HepG2 (cell line): ENCODE results near the gene TGM1. TPM values are rescaled to one million over a fixed set of nuclear protein-coding genes. Genes with fewer than 3 reads are reported as not detected.

Source experiments
- EP300 ChIP-seq, 3 experiments: sonication (generic) in 1 of 3; formaldehyde crosslinking in 1 of 3; IDR thresholded peaks; 2 replicates each; pipeline versions ENCODE4 v1.5.1 to v1.6.1; 2011 to 2020; ENCODE audit warnings: low read depth in 2 of 3, low read length in 2 of 3, borderline replicate concordance in 1 of 3, improper control_type of control experiment in 1 of 3, mild to moderate bottlenecking in 1 of 3, missing genetic modification reagents in 1 of 3, moderate library complexity in 1 of 3
- NR3C1 ChIP-seq: sonication (generic); formaldehyde crosslinking; IDR thresholded peaks from 2 replicates; pipeline ENCODE4 v1.4.0; 2020; ENCODE audit warnings: missing genetic modification reagents
- RAD21 ChIP-seq: fragments of 450-650 bp; formaldehyde crosslinking; IDR thresholded peaks from 2 replicates; pipeline ENCODE4 v1.5.0; 2020; ENCODE audit warnings: mild to moderate bottlenecking
- SP1 ChIP-seq, 2 experiments: fragments of 450-650 bp in 1 of 2; sonication (generic) in 1 of 2; formaldehyde crosslinking in 1 of 2; IDR thresholded peaks; 2 replicates each; pipeline versions ENCODE4 v1.4.0 to v1.6.1; 2016 to 2020; ENCODE audit warnings: missing genetic modification reagents in 1 of 2
- ZNF253 ChIP-seq: sonication (generic); formaldehyde crosslinking; IDR thresholded peaks from 2 replicates; pipeline ENCODE4 v1.8.0; 2022; ENCODE audit warnings: mild to moderate bottlenecking, missing genetic modification reagents, borderline replicate concordance
- ZNF30 ChIP-seq: sonication (generic); formaldehyde crosslinking; IDR thresholded peaks from 2 replicates; pipeline ENCODE4 v1.5.0; 2020; ENCODE audit warnings: mild to moderate bottlenecking, missing genetic modification reagents
- ZNF816 ChIP-seq: sonication (generic); formaldehyde crosslinking; IDR thresholded peaks from 2 replicates; pipeline ENCODE4 v1.8.0; 2022; ENCODE audit warnings: missing genetic modification reagents, mild to moderate bottlenecking, borderline replicate concordance
- polyA plus RNA-seq, 8 experiments: library from polyadenylated mRNA; depleted of rRNA in 3 of 8; stranded (reverse) in 7 of 8; unstranded in 1 of 8; fragments of >200 nt; fragmentation: Illumina TruSeq in 4 of 8; extraction: Trizol in 4 of 8; gene quantifications; 2 replicates each; pipeline versions ENCODE4 v1.2.1 to v1.2.3, GENCODE V29; 2011 to 2016; ENCODE audit warnings: low read depth in 4 of 8, missing spikeins in 1 of 8, mixed read lengths in 1 of 8; ENCODE audit not compliant: insufficient read depth in 1 of 8
- total RNA-seq, 5 experiments: library from RNA; depleted of rRNA; stranded (reverse); fragments of >200 nt; fragmentation: Illumina TruSeq; extraction: Trizol; gene quantifications; 2 replicates each; pipeline ENCODE4 v1.2.3, GENCODE V29; 2016; ENCODE audit warnings: low read depth in 1 of 5
- TF ChIP-seq, protein P1 (sequence below): IDR thresholded peaks from 2 replicates; pipeline ENCODE4 v1.6.1; 2016; ENCODE audit warnings: low read depth
- TF ChIP-seq, protein P2 (sequence below): sonication (generic); formaldehyde crosslinking; IDR thresholded peaks from 2 replicates; pipeline ENCODE4 v1.4.0; 2020; ENCODE audit warnings: missing genetic modification reagents, low read depth, mild to moderate bottlenecking, borderline replicate concordance
- TF ChIP-seq, protein P3 (sequence below): sonication (generic); formaldehyde crosslinking; IDR thresholded peaks from 2 replicates; pipeline ENCODE4 v1.4.0; 2020; ENCODE audit warnings: missing genetic modification reagents
- TF ChIP-seq, protein P4 (sequence below): sonication (generic); formaldehyde crosslinking; IDR thresholded peaks from 2 replicates; pipeline ENCODE4 v1.4.0; 2020; ENCODE audit warnings: mild to moderate bottlenecking, missing genetic modification reagents

The TGM1 gene
- total and polyA plus RNA-seq, 2 of the 13 experiments (the other 11 are each of a cell fraction or from before 2014, with no cell fraction given): 3.2 to 10.6 TPM

DNA sequence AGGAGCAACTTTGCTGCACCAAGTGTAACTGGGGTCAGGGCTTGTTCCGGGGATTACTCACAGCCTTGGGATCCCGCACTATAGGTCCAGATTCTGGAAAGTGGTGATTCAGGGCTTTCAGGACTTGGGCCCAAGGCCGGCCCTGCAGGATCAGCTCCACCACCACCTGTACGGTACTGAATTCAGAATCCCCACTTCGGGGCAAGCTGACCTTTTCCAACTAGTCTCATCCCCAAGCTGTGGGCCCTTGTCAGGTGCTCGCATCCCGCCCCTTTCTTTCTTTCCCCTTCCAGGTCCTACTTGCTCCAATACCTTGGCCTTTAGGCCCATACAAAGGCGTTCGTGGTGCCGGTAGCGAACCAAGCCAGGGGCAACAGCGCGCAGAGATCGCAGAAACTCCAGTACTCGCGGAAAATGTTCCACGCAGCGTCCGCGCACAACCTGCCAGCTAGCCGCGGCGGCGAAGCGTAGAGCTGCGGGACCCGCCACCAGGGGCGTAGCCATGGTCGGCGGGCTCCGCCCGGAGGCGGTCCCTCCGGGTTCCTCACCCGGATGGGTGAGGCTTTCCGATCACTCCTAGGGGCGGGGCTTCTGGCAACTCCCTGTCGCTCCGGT lies 21.0 kb downstream of the TGM1 start (continued):
- TF ChIP-seq, protein P1, sequence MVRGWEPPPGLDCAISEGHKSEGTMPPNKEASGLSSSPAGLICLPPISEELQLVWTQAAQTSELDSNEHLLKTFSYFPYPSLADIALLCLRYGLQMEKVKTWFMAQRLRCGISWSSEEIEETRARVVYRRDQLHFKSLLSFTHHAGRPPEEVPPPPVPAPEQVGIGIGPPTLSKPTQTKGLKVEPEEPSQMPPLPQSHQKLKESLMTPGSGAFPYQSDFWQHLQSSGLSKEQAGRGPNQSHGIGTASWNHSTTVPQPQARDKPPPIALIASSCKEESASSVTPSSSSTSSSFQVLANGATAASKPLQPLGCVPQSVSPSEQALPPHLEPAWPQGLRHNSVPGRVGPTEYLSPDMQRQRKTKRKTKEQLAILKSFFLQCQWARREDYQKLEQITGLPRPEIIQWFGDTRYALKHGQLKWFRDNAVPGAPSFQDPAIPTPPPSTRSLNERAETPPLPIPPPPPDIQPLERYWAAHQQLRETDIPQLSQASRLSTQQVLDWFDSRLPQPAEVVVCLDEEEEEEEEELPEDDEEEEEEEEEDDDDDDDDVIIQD (CRISPR knock-in tag): peak; percentile 35; the same call in 1 of the 2 replicates
- TF ChIP-seq, protein P2, sequence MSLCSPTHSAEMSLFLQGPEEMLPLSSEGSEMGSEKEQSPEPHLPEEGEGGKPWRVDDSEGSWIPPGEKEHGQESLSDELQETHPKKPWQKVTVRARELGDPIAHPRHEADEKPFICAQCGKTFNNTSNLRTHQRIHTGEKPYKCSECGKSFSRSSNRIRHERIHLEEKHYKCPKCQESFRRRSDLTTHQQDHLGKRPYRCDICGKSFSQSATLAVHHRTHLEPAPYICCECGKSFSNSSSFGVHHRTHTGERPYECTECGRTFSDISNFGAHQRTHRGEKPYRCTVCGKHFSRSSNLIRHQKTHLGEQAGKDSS: 0 out of 2 replicates have a peak, but pooled peaks have one; percentile 7
- no peak for TF ChIP-seq ZNF816 (CRISPR knock-in tag)
- peak in 1 of 2 experiments; percentile 86; a peak in 2 of 4 replicates for TF ChIP-seq EP300 (IDR thresholded peaks at IDR 0.05; ENCODE audit: low read depth in 2 of 2, low read length in 2 of 2)
- TF ChIP-seq EP300 (CRISPR knock-in tag; IDR thresholded peaks at IDR 0.05; ENCODE audit: borderline replicate concordance): no peak; the same call in 1 of the 2 replicates
- TF ChIP-seq ZNF30 (CRISPR knock-in tag): peak; percentile 6; the same call in 1 of the 2 replicates
- 0 out of 2 replicates have a peak, but pooled peaks have one; percentile 30 for TF ChIP-seq RAD21
- TF ChIP-seq, protein P3, sequence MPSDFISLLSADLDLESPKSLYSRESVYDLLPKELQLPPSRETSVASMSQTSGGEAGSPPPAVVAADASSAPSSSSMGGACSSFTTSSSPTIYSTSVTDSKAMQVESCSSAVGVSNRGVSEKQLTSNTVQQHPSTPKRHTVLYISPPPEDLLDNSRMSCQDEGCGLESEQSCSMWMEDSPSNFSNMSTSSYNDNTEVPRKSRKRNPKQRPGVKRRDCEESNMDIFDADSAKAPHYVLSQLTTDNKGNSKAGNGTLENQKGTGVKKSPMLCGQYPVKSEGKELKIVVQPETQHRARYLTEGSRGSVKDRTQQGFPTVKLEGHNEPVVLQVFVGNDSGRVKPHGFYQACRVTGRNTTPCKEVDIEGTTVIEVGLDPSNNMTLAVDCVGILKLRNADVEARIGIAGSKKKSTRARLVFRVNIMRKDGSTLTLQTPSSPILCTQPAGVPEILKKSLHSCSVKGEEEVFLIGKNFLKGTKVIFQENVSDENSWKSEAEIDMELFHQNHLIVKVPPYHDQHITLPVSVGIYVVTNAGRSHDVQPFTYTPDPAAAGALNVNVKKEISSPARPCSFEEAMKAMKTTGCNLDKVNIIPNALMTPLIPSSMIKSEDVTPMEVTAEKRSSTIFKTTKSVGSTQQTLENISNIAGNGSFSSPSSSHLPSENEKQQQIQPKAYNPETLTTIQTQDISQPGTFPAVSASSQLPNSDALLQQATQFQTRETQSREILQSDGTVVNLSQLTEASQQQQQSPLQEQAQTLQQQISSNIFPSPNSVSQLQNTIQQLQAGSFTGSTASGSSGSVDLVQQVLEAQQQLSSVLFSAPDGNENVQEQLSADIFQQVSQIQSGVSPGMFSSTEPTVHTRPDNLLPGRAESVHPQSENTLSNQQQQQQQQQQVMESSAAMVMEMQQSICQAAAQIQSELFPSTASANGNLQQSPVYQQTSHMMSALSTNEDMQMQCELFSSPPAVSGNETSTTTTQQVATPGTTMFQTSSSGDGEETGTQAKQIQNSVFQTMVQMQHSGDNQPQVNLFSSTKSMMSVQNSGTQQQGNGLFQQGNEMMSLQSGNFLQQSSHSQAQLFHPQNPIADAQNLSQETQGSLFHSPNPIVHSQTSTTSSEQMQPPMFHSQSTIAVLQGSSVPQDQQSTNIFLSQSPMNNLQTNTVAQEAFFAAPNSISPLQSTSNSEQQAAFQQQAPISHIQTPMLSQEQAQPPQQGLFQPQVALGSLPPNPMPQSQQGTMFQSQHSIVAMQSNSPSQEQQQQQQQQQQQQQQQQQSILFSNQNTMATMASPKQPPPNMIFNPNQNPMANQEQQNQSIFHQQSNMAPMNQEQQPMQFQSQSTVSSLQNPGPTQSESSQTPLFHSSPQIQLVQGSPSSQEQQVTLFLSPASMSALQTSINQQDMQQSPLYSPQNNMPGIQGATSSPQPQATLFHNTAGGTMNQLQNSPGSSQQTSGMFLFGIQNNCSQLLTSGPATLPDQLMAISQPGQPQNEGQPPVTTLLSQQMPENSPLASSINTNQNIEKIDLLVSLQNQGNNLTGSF (CRISPR knock-in tag): no peak
- TF ChIP-seq ZNF253: no peak
- TF ChIP-seq SP1 (IDR thresholded peaks at IDR 0.05): no peak
- TF ChIP-seq SP1 (CRISPR knock-in tag; IDR thresholded peaks at IDR 0.05): 0 out of 2 replicates have a peak, but pooled peaks have one; percentile 58
- TF ChIP-seq NR3C1 (CRISPR knock-in tag): peak; percentile 62; the same call in 1 of the 2 replicates
- TF ChIP-seq, protein P4, sequence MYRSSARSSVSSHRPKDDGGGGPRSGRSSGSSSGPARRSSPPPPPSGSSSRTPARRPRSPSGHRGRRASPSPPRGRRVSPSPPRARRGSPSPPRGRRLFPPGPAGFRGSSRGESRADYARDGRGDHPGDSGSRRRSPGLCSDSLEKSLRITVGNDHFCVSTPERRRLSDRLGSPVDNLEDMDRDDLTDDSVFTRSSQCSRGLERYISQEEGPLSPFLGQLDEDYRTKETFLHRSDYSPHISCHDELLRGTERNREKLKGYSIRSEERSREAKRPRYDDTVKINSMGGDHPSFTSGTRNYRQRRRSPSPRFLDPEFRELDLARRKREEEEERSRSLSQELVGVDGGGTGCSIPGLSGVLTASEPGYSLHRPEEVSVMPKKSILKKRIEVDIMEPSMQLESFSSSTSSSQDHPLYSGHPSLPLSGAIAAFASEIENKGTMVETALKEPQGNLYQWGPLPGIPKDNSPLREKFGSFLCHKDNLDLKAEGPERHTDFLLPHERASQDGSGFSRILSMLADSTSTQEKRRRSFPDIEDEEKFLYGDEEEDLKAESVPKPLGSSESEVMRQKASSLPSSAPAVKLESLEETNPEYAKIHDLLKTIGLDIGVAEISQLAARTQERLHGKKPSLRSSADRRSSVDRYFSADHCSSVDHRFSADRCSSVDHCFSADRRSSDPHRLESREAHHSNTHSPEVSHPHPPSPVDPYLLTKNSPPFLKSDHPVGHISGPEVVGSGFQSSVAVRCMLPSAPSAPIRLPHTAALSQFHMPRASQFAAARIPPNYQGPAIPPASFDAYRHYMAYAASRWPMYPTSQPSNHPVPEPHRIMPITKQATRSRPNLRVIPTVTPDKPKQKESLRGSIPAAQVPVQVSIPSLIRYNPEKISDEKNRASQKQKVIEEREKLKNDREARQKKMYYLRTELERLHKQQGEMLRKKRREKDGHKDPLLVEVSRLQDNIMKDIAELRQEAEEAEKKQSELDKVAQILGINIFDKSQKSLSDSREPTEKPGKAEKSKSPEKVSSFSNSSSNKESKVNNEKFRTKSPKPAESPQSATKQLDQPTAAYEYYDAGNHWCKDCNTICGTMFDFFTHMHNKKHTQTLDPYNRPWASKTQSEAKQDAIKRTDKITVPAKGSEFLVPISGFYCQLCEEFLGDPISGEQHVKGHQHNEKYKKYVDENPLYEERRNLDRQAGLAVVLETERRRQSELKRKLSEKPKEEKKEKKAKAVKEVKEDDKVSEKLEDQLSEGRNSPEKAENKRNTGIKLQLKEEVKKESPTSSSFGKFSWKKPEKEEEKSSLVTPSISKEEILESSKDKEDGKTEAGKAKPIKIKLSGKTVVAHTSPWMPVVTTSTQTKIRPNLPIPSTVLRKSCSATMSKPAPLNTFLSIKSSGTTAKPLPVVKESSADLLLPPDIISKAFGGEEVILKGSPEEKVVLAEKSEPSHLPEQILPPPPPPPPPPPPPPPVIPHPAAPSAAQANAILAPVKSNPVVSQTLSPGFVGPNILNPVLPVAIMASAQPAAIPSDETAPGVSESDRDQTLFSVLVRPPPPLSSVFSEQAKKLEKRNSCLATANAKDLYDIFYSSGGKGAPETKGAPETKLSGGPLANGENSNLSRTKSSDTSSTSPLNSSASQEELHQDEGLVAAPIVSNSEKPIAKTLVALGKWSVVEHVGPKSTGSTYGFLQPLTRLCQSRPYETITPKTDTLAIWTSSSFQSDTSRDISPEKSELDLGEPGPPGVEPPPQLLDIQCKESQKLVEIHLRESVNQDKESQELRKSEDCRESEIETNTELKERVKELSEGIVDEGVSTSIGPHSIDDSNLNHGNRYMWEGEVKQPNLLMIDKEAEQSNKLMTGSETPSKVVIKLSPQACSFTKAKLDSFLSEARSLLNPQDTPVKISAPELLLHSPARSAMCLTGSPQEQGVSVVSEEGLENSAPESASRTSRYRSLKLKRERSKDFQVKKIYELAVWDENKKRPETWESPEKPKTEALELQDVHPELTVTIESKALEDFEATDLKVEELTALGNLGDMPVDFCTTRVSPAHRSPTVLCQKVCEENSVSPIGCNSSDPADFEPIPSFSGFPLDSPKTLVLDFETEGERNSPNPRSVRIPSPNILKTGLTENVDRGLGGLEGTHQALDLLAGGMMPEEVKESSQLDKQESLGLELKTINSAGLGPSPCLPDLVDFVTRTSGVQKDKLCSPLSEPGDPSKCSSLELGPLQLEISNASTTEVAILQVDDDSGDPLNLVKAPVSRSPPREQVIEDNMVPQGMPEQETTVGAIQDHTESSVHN (CRISPR knock-in tag): peak; percentile 41; the same call in 1 of the 2 replicates
